ENCODE measurements around the gene AMPD2.

AMPD2 gene

DNA sequence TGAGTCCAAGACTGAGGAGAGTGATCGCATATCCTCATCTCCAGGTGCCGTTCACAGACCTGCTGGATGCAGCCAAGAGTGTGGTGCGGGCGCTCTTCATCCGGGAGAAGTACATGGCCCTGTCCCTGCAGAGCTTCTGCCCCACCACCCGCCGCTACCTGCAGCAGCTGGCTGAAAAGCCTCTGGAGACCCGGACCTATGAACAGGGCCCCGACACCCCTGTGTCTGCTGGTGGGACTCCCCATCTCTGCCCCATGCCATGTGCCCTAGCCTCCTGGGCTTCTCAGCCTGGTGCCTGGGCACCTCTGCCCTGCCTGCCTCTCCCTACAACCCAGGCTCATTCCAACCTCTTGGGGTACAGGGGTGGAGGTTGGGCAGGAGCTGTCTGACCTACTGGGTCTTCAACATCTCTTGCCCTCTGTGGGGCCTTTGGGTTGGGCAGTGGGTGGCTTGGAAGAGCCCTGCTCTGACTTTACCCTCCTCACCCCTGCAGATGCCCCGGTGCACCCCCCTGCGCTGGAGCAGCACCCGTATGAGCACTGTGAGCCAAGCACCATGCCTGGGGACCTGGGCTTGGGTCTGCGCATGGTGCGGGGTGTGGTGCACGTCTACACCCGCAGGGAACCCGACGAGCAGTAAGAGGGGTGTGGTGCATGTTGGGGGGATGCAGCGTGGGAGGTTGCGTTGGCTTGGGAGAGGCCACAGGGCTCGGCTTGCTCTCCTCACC lies 7.2 kb downstream of the AMPD2 start:
- no peak overlapping the region for H3K27ac ChIP-seq
- TF ChIP-seq, protein P1, sequence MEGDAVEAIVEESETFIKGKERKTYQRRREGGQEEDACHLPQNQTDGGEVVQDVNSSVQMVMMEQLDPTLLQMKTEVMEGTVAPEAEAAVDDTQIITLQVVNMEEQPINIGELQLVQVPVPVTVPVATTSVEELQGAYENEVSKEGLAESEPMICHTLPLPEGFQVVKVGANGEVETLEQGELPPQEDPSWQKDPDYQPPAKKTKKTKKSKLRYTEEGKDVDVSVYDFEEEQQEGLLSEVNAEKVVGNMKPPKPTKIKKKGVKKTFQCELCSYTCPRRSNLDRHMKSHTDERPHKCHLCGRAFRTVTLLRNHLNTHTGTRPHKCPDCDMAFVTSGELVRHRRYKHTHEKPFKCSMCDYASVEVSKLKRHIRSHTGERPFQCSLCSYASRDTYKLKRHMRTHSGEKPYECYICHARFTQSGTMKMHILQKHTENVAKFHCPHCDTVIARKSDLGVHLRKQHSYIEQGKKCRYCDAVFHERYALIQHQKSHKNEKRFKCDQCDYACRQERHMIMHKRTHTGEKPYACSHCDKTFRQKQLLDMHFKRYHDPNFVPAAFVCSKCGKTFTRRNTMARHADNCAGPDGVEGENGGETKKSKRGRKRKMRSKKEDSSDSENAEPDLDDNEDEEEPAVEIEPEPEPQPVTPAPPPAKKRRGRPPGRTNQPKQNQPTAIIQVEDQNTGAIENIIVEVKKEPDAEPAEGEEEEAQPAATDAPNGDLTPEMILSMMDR (conservative IDR thresholded peaks at IDR 0.05), result no peak

DNA sequence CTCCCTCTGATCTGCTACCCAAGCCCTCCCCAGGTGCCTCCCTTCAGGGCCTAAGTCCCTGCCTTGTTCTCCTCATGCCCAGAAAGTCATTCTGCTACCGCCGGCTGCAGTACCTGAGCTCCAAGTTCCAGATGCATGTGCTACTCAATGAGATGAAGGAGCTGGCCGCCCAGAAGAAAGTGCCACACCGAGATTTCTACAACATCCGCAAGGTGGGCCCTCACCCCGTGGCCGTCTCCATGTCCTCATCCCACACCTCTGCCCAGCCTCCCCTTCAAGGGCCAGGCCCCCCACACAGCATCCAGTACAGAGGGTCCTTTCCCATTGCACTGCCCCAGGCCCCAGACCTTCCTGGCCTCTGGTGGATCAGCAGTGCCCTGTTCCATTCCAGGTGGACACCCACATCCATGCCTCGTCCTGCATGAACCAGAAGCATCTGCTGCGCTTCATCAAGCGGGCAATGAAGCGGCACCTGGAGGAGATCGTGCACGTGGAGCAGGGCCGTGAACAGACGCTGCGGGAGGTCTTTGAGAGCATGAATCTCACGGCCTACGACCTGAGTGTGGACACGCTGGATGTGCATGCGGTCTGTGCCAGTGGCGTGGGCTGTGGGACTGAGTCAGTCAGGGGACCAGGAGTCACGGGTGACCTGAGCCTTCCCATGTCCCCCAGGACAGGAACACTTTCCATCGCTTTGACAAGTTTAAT lies 8.2 kb downstream of the AMPD2 start:
- TF ChIP-seq, protein P1 (conservative IDR thresholded peaks at IDR 0.05), result no peak

DNA sequence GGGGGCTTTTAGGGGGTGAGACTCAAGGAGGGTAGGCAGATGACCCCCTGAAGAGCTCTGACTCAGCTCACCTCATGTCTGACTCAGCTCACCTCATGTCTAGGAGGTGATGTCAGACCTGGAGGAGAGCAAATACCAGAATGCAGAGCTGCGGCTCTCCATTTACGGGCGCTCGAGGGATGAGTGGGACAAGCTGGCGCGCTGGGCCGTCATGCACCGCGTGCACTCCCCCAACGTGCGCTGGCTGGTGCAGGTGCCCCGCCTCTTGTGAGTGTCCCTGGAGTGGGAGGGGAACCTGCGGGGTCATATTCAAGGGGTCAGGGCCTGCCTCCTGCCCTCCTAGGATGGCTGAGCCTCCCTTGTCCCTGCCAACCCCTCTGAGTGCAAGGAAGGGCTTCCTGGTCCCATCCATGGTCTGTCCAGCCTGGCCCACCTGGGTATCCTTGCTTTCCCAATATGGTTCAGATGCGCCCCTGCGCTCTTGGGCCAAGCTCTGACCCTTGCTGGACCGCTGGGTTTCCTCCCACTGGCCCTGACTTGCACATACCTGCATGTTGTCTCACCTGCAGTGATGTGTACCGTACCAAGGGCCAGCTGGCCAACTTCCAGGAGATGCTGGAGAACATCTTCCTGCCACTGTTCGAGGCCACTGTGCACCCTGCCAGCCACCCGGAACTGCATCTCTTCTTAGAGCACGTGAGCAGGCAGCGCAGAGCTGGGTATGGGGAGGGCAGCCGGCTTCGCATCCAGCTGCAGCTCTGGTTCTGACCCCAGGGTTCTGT lies 9.1 kb downstream of the AMPD2 start:
- TF ChIP-seq, protein P1 (conservative IDR thresholded peaks at IDR 0.05), result no peak
- no peak overlapping the region for H3K27ac ChIP-seq

More for the DNA sequence above, 8.2 kb downstream of the AMPD2 start:
- no peak overlapping the region for H3K27ac ChIP-seq

DNA sequence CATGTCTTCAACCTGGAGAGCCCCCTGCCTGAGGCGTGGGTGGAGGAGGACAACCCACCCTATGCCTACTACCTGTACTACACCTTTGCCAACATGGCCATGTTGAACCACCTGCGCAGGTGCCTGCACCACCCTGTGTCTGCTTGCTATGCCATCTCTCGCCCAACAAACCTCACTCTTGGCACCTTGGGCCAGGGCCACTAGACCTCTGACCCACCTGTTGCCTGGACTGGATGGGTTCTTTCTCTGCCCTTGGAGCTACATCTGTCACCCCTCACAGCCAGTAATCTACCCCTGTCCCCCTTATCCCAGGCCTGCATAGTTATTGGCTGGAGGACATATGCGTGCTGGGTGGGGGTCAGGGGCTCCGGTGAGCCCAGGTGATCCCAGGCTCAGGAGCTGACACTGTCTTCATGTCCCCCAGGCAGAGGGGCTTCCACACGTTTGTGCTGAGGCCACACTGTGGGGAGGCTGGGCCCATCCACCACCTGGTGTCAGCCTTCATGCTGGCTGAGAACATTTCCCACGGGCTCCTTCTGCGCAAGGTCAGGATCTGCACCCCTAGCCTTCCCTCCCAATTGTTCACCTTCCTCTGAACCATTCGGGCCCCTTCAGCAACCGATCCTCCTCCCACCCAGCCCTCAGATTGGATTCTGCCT lies 9.9 kb downstream of the AMPD2 start:
- TF ChIP-seq, protein P1 (conservative IDR thresholded peaks at IDR 0.05), result no peak
- H3K27ac ChIP-seq, result no peak overlapping the region

DNA sequence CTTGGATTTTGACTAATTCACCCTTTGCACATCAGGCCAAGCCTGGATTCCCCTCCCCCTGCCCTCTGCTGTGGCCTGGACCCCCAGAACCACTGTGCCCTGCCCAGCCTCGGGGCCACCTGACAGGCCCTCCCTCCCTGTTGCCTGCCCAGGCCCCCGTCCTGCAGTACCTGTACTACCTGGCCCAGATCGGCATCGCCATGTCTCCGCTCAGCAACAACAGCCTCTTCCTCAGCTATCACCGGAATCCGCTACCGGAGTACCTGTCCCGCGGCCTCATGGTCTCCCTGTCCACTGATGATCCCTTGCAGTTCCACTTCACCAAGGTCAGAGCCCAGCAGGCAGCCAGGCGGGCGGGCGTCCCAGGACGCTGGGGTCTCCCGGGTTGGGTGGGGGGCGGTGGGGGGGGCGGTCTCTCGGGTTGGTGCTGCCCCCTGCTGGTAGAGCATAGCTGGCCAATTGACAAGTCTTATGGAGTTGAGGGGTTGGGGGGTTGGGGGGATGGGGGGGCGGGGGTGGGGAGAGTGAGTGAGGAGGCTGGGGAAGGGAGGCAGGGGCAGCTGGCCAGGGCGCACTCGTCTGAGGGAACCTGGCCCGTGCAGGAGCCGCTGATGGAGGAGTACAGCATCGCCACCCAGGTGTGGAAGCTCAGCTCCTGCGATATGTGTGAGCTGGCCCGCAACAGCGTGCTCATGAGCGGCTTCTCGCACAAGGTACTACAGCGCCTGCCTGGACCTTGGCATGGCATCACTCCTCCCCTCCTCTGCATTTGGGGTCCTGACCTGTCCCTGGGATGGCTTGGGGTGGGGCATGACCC lies 10.7 kb downstream of the AMPD2 start:
- no peak overlapping the region for H3K27ac ChIP-seq
- TF ChIP-seq, protein P1 (conservative IDR thresholded peaks at IDR 0.05), result peak; percentile 44

DNA sequence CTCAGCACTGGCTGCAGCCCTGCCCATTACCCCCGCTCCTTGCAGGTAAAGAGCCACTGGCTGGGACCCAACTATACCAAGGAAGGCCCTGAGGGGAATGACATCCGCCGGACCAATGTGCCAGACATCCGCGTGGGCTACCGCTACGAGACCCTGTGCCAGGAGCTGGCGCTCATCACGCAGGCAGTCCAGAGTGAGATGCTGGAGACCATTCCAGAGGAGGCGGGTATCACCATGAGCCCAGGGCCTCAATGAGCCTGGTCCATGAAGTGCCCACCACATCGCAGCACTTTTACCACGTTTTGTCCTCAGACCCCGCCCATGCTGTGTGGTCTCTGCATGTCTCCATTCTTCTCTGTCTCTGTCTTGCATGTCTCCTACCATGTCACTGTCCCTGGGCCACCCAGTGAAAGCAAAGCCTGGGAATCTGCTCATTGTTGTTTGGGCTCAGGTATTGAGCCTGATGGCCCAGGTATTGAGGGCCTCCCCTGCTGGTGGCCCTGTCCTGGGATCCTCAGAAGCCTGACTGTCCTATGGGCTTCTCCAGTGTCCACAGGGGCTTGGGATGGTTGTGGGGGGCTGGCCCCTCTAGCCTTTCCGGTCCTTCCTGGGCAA lies 11.4 kb downstream of the AMPD2 start:
- H3K27ac ChIP-seq, result peak overlapping the region; percentile 53; the same call in 1 of the 2 replicates
- TF ChIP-seq, protein P1 (conservative IDR thresholded peaks at IDR 0.05), result no peak
